Ovary (tissue), 3 donors: ENCODE data around the gene HNRNPA3.

Experiments
- CTCF ChIP-seq, 3 donors: fragments of 450-650 bp in 2 of 3; fragments of 200-600 bp in 1 of 3; IDR thresholded peaks; one replicate each; pipeline versions ENCODE4 v1.5.1 to v1.8.0; 2016 to 2022; ENCODE audit warnings: antibody characterized with exemption in 3 of 3, mild to moderate bottlenecking in 1 of 3
- EP300 ChIP-seq: sonication (generic); formaldehyde crosslinking; IDR thresholded peaks from one replicate; pipeline ENCODE4 v1.6.1; 2017; ENCODE audit warnings: antibody characterized with exemption
- donor health status: DM: no; HTN: no; CAD: no.

- TF ChIP-seq EP300 (no peak), CTCF (IDR thresholded peaks at IDR 0.05) (no peak)
These were observed 57.9 kb downstream of the HNRNPA3 start for GRCh38 chr2:177270531-177270930.
